T-helper 17 cell (primary cell): ENCODE results near the gene GRIN1. TPM values are rescaled to one million over a fixed set of nuclear protein-coding genes. Genes with fewer than 3 reads are reported as not detected.
"Not testable (repeated sequence)": the region's sequence is repeated elsewhere in the genome, so short reads cannot be mapped to it uniquely, and the experiment has no call there.

Experiments
- ATAC-seq: fragments of 150-1000 bp; cut with Tn5 transposase; 2 replicates; pipeline ENCODE4 v1.10.0; 2021; ENCODE audit warnings: mild to moderate bottlenecking, moderate library complexity
- DNase-seq, 3 donors: peaks; one replicate each; pipeline versions ENCODE4 v3.0.0 to v3.0.0-alpha.2; 2020 to 2021
- H3K9me3 ChIP-seq: one replicate; pipeline ENCODE4 v1.7.0; 2013; ENCODE audit warnings: low read length, mild to moderate bottlenecking; ENCODE audit not compliant: control insufficient read depth, poor library complexity, severe bottlenecking
- H3K27ac Mint-ChIP-seq: one replicate; pipeline ENCODE4 v1.8.0; 2022; ENCODE audit warnings: mild to moderate bottlenecking, moderate library complexity, mixed read lengths
- H3K27me3 Mint-ChIP-seq: one replicate; pipeline ENCODE4 v1.8.0; 2022; ENCODE audit warnings: mixed read lengths
- H3K36me3 Mint-ChIP-seq: one replicate; pipeline ENCODE4 v1.8.0; 2022; ENCODE audit warnings: low read depth, mixed read lengths
- H3K4me1 Mint-ChIP-seq: one replicate; pipeline ENCODE4 v1.8.0; 2022; ENCODE audit warnings: mild to moderate bottlenecking, mixed read lengths
- H3K4me3 Mint-ChIP-seq: one replicate; pipeline ENCODE4 v1.8.0; 2022; ENCODE audit warnings: mild to moderate bottlenecking, moderate library complexity, mixed read lengths
- total RNA-seq, 4 donors: library from RNA in 2 of 4; stranded (reverse) in 2 of 4; gene quantifications; one replicate each; pipeline ENCODE4 v1.2.3 and lab custom pipeline; 2022 to 2026

Gene GRIN1
- total RNA-seq, 2 donors from 2014 or later, result not detected

GRCh38 chr9:137128862-137129455 is 10.0 kb upstream of the GRIN1 start:
- Mint-ChIP-seq H3K27ac (peak overlapping the region; percentile 95), H3K36me3 (no peaks in the 10 kb centered on the region), H3K4me3 (peak overlapping the region; percentile 89), H3K27me3 (peaks cover 4% of the 10 kb centered on the region), H3K4me1 (peaks cover 20% of the 10 kb centered on the region)
- peak; percentile 24 for ATAC-seq
- H3K9me3 ChIP-seq, result no peaks in the 10 kb centered on the region
- no peak for DNase-seq

- DNase-seq (peak; percentile 79 to 84 (median 82)), ATAC-seq (peak; percentile 95)
- Mint-ChIP-seq H3K27ac (peak overlapping the region; percentile 95), H3K36me3 (no peaks in the 10 kb centered on the region), H3K4me1 (peaks cover 20% of the 10 kb centered on the region), H3K4me3 (peak overlapping the region; percentile 89), H3K27me3 (peaks cover 6% of the 10 kb centered on the region)
- no peaks in the 10 kb centered on the region for H3K9me3 ChIP-seq
These were observed 9.3 kb upstream of the GRIN1 start for GRCh38 chr9:137129456-137130175.

GRCh38 chr9:137130176-137130755 is 8.7 kb upstream of the GRIN1 start:
- Mint-ChIP-seq H3K4me3 (peak overlapping the region; percentile 71), H3K27ac (no peak overlapping the region), H3K27me3 (peaks cover 9% of the 10 kb centered on the region), H3K4me1 (peaks cover 20% of the 10 kb centered on the region), H3K36me3 (no peaks in the 10 kb centered on the region)
- no peaks in the 10 kb centered on the region for H3K9me3 ChIP-seq
- ATAC-seq (no peak), DNase-seq (no peak)

GRCh38 chr9:137134191-137134590 is 4.8 kb upstream of the GRIN1 start:
- no peaks in the 10 kb centered on the region for H3K4me1 Mint-ChIP-seq
- H3K9me3 ChIP-seq, result peaks cover 2% of the 10 kb centered on the region
- peaks cover 30% of the 10 kb centered on the region for H3K27me3 Mint-ChIP-seq
- no peak overlapping the region for H3K4me3 Mint-ChIP-seq
- DNase-seq (no peak), ATAC-seq (no peak)
- H3K27ac Mint-ChIP-seq, result no peak overlapping the region
- peaks cover 2% of the 10 kb centered on the region for H3K36me3 Mint-ChIP-seq

GRCh38 chr9:137135154-137135553 is 3.8 kb upstream of the GRIN1 start:
- H3K27ac Mint-ChIP-seq, H3K4me3 Mint-ChIP-seq, H3K36me3 Mint-ChIP-seq, DNase-seq, ATAC-seq, H3K4me1 Mint-ChIP-seq, H3K9me3 ChIP-seq: not testable (repeated sequence)
- peaks cover 38% of the 10 kb centered on the region for H3K27me3 Mint-ChIP-seq

- ATAC-seq, result no peak
- H3K4me1 Mint-ChIP-seq, result no peaks in the 10 kb centered on the region
- no peak overlapping the region for H3K4me3 Mint-ChIP-seq
- no peak for DNase-seq
- H3K36me3 Mint-ChIP-seq, result peaks cover 2% of the 10 kb centered on the region
- H3K27me3 Mint-ChIP-seq, result peaks cover 47% of the 10 kb centered on the region
- H3K9me3 ChIP-seq, result peaks cover 2% of the 10 kb centered on the region
- H3K27ac Mint-ChIP-seq, result no peak overlapping the region
These were observed 2.6 kb upstream of the GRIN1 start for GRCh38 chr9:137136261-137136880.

- peaks cover 2% of the 10 kb centered on the region for H3K9me3 ChIP-seq
- Mint-ChIP-seq H3K36me3 (peaks cover 4% of the 10 kb centered on the region), H3K27ac (no peak overlapping the region), H3K4me1 (no peaks in the 10 kb centered on the region), H3K27me3 (peaks cover 53% of the 10 kb centered on the region), H3K4me3 (no peak overlapping the region)
- no peak for DNase-seq
- no peak for ATAC-seq
These were observed 1.9 kb upstream of the GRIN1 start for GRCh38 chr9:137136881-137137607.

GRCh38 chr9:137138058-137138721 is 764 bp upstream of the GRIN1 start:
- H3K9me3 ChIP-seq, result peaks cover 2% of the 10 kb centered on the region
- no peak for ATAC-seq
- Mint-ChIP-seq H3K4me3 (no peak overlapping the region), H3K36me3 (peaks cover 8% of the 10 kb centered on the region), H3K27ac (no peak overlapping the region), H3K27me3 (peaks cover 57% of the 10 kb centered on the region), H3K4me1 (peaks cover 4% of the 10 kb centered on the region)
- no peak for DNase-seq

- no peak for DNase-seq
- Mint-ChIP-seq H3K36me3 (peaks cover 8% of the 10 kb centered on the region), H3K4me1 (peaks cover 4% of the 10 kb centered on the region), H3K4me3 (peak overlapping the region; percentile 45), H3K27me3 (peaks cover 65% of the 10 kb centered on the region), H3K27ac (no peak overlapping the region)
- peaks cover 2% of the 10 kb centered on the region for H3K9me3 ChIP-seq
- no peak for ATAC-seq
These were observed 655 bp downstream of the GRIN1 start for GRCh38 chr9:137139468-137140150.

- peaks cover 4% of the 10 kb centered on the region for H3K4me1 Mint-ChIP-seq
- DNase-seq, result no peak
- no peak overlapping the region for H3K27ac Mint-ChIP-seq
- H3K36me3 Mint-ChIP-seq, result peaks cover 8% of the 10 kb centered on the region
- H3K9me3 ChIP-seq, result peaks cover 2% of the 10 kb centered on the region
- ATAC-seq, result no peak
- no peak overlapping the region for H3K4me3 Mint-ChIP-seq
- H3K27me3 Mint-ChIP-seq, result peaks cover 63% of the 10 kb centered on the region
These were observed 1.4 kb downstream of the GRIN1 start for GRCh38 chr9:137140151-137141012.

- no peak for DNase-seq
- no peak overlapping the region for H3K27ac Mint-ChIP-seq
- H3K4me1 Mint-ChIP-seq, result peaks cover 4% of the 10 kb centered on the region
- peaks cover 2% of the 10 kb centered on the region for H3K9me3 ChIP-seq
- no peak for ATAC-seq
- H3K36me3 Mint-ChIP-seq, result peaks cover 6% of the 10 kb centered on the region
- H3K4me3 Mint-ChIP-seq, result no peak overlapping the region
- peaks cover 55% of the 10 kb centered on the region for H3K27me3 Mint-ChIP-seq
These were observed 2.3 kb downstream of the GRIN1 start for GRCh38 chr9:137141050-137141810.
